Measurements from ENCODE around the gene CACYBP.

The CACYBP gene

DNA sequence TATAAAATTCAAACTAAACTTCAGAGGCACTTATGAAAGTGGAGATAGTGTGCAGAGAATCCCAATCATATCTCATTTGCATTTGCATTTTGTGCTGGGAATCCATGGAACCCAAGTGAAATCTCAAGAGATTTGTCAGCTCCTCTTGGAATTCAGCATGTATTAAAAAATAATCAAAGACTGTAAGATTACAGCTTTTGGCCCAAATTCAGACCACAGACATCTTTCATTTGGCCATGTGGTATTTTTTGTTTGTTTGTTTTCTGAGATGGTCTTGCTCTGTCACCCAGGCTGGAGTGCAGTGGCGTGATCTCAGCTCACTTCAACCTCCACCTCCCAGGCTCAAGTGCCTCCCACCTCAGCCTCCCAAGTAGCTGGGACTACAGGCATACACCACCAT lies 3.8 kb upstream of the CACYBP start:
- TF ChIP-seq POLR2AphosphoS5 (IDR thresholded peaks at IDR 0.05; ENCODE audit: borderline replicate concordance, low read depth, low read length), result no peak
- no peak for TF ChIP-seq EZH2 (IDR thresholded peaks at IDR 0.05)
- Histone ChIP-seq H3K27ac (no peak overlapping the region), H3K9ac (ENCODE audit: insufficient read length) (no peak overlapping the region), H3K36me3 (ENCODE audit: insufficient read depth, low read length) (no peaks in the 10 kb centered on the region), H3K9me3 (ENCODE audit: low read depth, low read length) (no peaks in the 10 kb centered on the region), H3K4me3 (no peak overlapping the region)
- DNase-seq (ENCODE audit: low read depth, low spot score), result no peak

DNA sequence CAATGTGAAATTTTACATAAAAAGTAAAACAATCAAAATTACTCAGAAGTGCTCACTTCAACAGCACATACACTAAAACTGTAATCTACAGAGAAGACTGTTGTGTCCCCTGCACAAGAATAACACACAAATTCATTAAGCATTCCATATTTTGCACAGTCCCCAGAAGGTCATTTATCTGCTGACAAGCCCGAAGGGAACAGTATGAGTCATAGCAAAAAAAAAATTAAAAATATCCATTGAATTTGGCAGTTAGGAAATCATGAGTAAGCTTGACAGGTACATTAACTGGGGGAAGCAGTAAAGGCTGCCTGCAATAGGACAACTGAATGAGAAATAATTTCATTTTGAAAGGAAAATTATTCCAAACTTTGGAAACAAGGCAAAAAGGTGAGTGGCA lies 3.3 kb upstream of the CACYBP start:
- no peak for DNase-seq (ENCODE audit: low read depth, low spot score)
- H3K4me3 ChIP-seq, result no peak overlapping the region
- no peaks in the 10 kb centered on the region for H3K9me3 ChIP-seq (ENCODE audit: low read depth, low read length)
- TF ChIP-seq FOXP2 (optimal IDR thresholded peaks at IDR 0.05; ENCODE audit: control extremely low read depth, extremely low read length, insufficient read depth), result no peak
- no peak for TF ChIP-seq EZH2 (IDR thresholded peaks at IDR 0.05)
- TF ChIP-seq POLR2AphosphoS5 (IDR thresholded peaks at IDR 0.05; ENCODE audit: borderline replicate concordance, low read depth, low read length), result no peak
- H3K36me3 ChIP-seq (ENCODE audit: insufficient read depth, low read length), result 0 out of 2 replicates have a peak, but pooled peaks cover 2% of the 10 kb centered on the region
- no peak overlapping the region for H3K27ac ChIP-seq
- H3K9ac ChIP-seq (ENCODE audit: insufficient read length), result no peak overlapping the region

DNA sequence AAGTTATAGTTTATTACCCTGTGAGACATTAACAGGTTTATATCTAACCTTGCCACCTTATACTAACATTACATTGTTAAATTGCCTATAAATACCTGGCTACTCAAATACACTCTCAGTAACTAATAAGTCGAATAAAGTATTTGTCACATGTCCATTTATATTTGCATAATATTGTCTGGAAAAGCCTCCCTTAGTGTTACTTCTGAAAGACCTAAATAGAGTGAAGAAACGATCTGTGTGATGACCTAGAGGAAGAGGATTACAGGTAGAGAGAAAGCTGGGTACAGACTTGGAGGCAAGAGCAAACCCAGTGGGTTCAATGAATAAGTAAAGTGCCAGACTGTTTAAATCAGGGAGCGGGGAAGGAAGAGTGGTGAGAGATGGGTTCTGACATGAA lies 2.7 kb upstream of the CACYBP start:
- Histone ChIP-seq H3K9me3 (ENCODE audit: low read depth, low read length) (no peaks in the 10 kb centered on the region), H3K36me3 (ENCODE audit: insufficient read depth, low read length) (0 out of 2 replicates have a peak, but pooled peaks cover 2% of the 10 kb centered on the region), H3K4me3 (no peak overlapping the region), H3K27ac (no peak overlapping the region), H3K9ac (ENCODE audit: insufficient read length) (no peak overlapping the region)
- TF ChIP-seq FOXP2 (optimal IDR thresholded peaks at IDR 0.05; ENCODE audit: control extremely low read depth, extremely low read length, insufficient read depth) (no peak), EZH2 (IDR thresholded peaks at IDR 0.05) (no peak), POLR2AphosphoS5 (IDR thresholded peaks at IDR 0.05; ENCODE audit: borderline replicate concordance, low read depth, low read length) (no peak)
- no peak for DNase-seq (ENCODE audit: low read depth, low spot score)

DNA sequence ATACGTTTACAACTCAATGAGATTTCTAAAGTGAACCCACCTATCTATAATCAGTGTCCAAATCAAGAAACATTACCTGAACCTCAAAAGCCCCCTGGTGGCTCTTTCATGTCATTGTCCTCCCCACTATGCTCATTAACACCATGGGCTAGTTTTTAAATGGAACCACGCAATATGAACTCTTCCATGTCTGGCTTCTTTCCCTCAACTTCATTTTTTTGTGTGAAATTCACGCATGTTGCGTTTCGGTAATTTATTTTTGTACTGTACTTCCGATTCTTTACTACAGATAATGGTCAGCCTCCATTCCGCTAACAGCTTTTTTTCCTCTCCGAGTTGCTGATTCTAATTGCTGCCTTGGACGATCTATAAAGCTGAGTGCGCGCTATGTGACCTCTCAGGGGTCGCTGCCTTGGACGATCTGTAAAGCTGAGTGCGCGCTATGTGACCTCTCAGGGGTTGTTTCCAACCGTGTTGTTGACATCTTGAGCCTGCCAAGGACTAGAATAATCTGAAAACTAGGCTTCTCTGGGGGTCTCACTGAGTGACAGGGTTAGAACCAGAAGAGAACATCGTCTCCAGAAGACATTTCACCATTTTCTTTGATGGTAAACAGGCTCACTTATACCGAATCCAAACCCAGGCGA lies 1.1 kb upstream of the CACYBP start:
- H3K9ac ChIP-seq (ENCODE audit: insufficient read length), result peak overlapping the region; percentile 98
- TF ChIP-seq POLR2AphosphoS5 (IDR thresholded peaks at IDR 0.05; ENCODE audit: borderline replicate concordance, low read depth, low read length), result no peak
- TF ChIP-seq EZH2 (IDR thresholded peaks at IDR 0.05), result no peak
- no peak for TF ChIP-seq FOXP2 (optimal IDR thresholded peaks at IDR 0.05; ENCODE audit: control extremely low read depth, extremely low read length, insufficient read depth)
- no peak for DNase-seq (ENCODE audit: low read depth, low spot score)
- H3K27ac ChIP-seq, result peak overlapping the region; percentile 99
- no peaks in the 10 kb centered on the region for H3K9me3 ChIP-seq (ENCODE audit: low read depth, low read length)
- peak overlapping the region; percentile 90 for H3K4me3 ChIP-seq
- H3K36me3 ChIP-seq (ENCODE audit: insufficient read depth, low read length), result 0 out of 2 replicates have a peak, but pooled peaks cover 5% of the 10 kb centered on the region

DNA sequence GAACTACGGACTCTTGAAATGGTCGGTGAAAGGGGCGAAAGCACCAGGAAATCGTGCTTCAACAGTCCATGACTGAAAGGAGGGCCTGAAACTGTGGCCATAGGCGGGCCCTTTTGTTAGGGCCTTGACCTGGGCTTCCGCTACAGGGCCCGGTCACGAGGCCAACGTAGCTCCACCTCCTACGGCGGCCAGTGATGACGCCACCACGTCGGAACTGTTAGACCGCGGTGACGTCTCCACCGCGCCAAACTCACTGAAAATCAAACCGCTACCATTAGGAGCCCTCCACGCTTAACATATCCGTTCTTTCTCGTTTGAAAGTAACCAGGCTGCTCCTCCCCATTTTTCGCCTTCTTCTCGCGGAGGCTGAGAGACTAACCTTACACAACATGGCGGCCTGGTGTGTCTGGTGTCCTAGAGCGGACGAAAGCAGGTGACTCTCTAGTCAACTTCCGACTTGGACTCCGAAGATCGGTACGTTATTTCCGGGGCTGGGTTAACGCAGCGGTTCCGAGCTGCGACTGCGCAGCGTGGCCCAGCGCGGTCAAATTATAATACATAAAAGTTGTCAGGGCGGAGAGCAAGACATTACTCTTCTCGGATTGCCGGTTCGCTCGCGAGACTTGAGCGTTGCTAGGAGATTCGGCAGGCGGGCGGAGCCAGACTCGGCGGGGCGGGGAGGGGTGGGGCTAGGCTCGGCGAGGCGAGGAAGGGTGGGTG lies 371 bp upstream of the CACYBP start:
- Histone ChIP-seq H3K27ac (peak overlapping the region; percentile 99), H3K4me3 (peak overlapping the region; percentile 96), H3K9me3 (ENCODE audit: low read depth, low read length) (no peaks in the 10 kb centered on the region), H3K36me3 (ENCODE audit: insufficient read depth, low read length) (peaks cover 8% of the 10 kb centered on the region), H3K9ac (ENCODE audit: insufficient read length) (peak overlapping the region; percentile 98)
- peak; percentile 96 for DNase-seq (ENCODE audit: low read depth, low spot score)
- TF ChIP-seq FOXP2 (optimal IDR thresholded peaks at IDR 0.05; ENCODE audit: control extremely low read depth, extremely low read length, insufficient read depth), result peak; percentile 72
- peak; percentile 94 for TF ChIP-seq POLR2AphosphoS5 (IDR thresholded peaks at IDR 0.05; ENCODE audit: borderline replicate concordance, low read depth, low read length)
- TF ChIP-seq EZH2 (IDR thresholded peaks at IDR 0.05), result no peak

DNA sequence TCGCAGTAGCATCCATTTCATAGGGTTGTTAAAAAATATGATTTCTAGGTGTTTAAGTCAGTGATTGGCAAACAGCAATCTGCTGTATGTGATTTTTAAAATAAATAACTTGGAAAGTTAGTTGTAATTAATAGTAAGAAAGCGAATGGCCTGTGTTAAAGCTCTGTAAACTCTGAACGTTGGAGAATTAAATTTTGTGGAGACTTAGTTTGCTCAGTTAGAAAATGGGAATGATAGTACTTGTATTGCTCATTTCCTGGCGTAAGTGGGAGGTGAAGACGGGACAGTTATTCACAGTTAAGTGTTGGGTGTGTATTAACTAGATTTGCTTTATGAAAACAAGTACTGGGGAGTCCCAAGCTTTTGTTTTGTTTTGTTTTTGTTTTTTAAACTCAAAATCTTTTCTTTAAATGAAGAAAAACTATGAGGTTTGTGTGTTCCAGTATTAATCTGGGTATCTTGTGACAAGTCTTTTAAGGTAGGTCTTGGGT lies 995 bp downstream of the CACYBP start:
- Histone ChIP-seq H3K36me3 (ENCODE audit: insufficient read depth, low read length) (peaks cover 22% of the 10 kb centered on the region), H3K27ac (peak overlapping the region; percentile 80; the same call in 1 of the 2 replicates), H3K9me3 (ENCODE audit: low read depth, low read length) (no peaks in the 10 kb centered on the region), H3K9ac (ENCODE audit: insufficient read length) (peak overlapping the region; percentile 97), H3K4me3 (peak overlapping the region; percentile 96)
- DNase-seq (ENCODE audit: low read depth, low spot score), result no peak
- TF ChIP-seq FOXP2 (optimal IDR thresholded peaks at IDR 0.05; ENCODE audit: control extremely low read depth, extremely low read length, insufficient read depth) (no peak), POLR2AphosphoS5 (IDR thresholded peaks at IDR 0.05; ENCODE audit: borderline replicate concordance, low read depth, low read length) (no peak), EZH2 (IDR thresholded peaks at IDR 0.05) (no peak)

DNA sequence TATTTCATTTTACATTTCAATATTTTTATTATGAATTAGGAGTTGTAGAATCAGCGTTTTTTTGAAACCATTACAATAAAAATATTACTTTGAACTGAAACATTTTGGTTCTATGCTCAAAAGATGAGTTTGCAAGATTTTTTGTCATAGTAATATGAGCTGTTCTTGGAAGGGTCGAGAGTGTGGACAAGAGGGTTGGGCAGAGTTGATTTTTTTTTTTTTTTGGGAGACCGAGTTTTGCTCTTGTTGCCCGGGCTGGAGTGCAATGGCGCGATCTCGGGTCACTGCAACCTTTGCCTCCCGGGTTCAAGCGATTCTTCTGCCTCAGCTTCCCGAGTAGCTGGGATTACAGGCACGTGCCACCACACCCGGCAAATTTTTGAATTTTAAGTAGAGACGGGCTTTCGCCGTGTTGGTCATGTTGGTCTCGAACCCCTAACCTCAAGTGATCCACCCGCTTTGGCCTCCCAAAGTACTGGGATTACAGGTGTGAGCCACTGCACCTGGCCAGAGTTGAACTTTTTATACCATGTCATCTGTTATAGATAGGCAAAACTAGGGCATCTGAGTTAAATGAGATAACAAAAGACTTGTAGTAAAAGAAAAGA lies 3.3 kb downstream of the CACYBP start:
- Histone ChIP-seq H3K27ac (no peak overlapping the region), H3K36me3 (ENCODE audit: insufficient read depth, low read length) (peaks cover 45% of the 10 kb centered on the region), H3K9me3 (ENCODE audit: low read depth, low read length) (no peaks in the 10 kb centered on the region), H3K9ac (ENCODE audit: insufficient read length) (peak overlapping the region; percentile 31), H3K4me3 (peak overlapping the region; percentile 96)
- no peak for DNase-seq (ENCODE audit: low read depth, low spot score)
- TF ChIP-seq EZH2 (IDR thresholded peaks at IDR 0.05), result no peak
- no peak for TF ChIP-seq POLR2AphosphoS5 (IDR thresholded peaks at IDR 0.05; ENCODE audit: borderline replicate concordance, low read depth, low read length)
- no peak for TF ChIP-seq FOXP2 (optimal IDR thresholded peaks at IDR 0.05; ENCODE audit: control extremely low read depth, extremely low read length, insufficient read depth)

DNA sequence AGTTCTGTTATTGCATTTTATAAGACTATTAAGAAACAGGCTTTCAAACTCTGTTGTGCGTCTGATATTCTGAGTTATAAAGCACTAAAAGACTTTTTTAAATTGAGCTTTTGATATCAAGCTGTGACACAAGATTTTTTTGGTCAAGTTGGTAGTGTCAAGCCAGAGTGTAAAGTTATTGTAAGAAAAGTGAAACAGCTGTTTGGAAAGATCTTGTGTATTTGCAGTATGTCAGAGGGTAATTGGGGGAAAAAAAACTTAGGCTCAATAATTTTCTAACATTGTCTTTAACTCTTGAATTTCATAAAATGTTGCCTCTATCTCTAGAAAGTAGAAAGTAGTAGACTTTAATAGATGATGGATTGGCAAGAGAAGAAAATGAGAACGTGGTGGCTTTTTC lies 3.8 kb downstream of the CACYBP start:
- peak overlapping the region; percentile 40 for H3K4me3 ChIP-seq
- H3K9ac ChIP-seq (ENCODE audit: insufficient read length), result peak overlapping the region; percentile 31

More for the DNA sequence above, 3.8 kb downstream of the CACYBP start:
- H3K36me3 ChIP-seq (ENCODE audit: insufficient read depth, low read length), result peaks cover 50% of the 10 kb centered on the region
- no peak overlapping the region for H3K27ac ChIP-seq
- TF ChIP-seq FOXP2 (optimal IDR thresholded peaks at IDR 0.05; ENCODE audit: control extremely low read depth, extremely low read length, insufficient read depth) (no peak), EZH2 (IDR thresholded peaks at IDR 0.05) (no peak), POLR2AphosphoS5 (IDR thresholded peaks at IDR 0.05; ENCODE audit: borderline replicate concordance, low read depth, low read length) (no peak)
- DNase-seq (ENCODE audit: low read depth, low spot score), result no peak
- no peaks in the 10 kb centered on the region for H3K9me3 ChIP-seq (ENCODE audit: low read depth, low read length)
